Measurements from ENCODE around the gene UBL4A.

GRCh38 chrX:154436374-154436982 lies 49.9 kb downstream of the UBL4A start:
- TF ChIP-seq PBX3 (IDR thresholded peaks at IDR 0.05) = no peak
- no peak for TF ChIP-seq POLR2A (IDR thresholded peaks at IDR 0.05; ENCODE audit: low read length)
- TF ChIP-seq ZSCAN20 (CRISPR knock-in tag; IDR thresholded peaks at IDR 0.05) = no peak
- no peak for TF ChIP-seq MAZ (IDR thresholded peaks at IDR 0.05; ENCODE audit: borderline replicate concordance, low read depth, low read length)
- no peak for TF ChIP-seq USF2 (IDR thresholded peaks at IDR 0.05)
- TF ChIP-seq SREBF2 (IDR thresholded peaks at IDR 0.05) = no peak
- TF ChIP-seq CTCF (IDR thresholded peaks at IDR 0.05) = no peak
- TF ChIP-seq SMC3 (IDR thresholded peaks at IDR 0.05) = no peak

Data from A549 (cell line).